T-helper 17 cell (primary cell): ENCODE data around the gene SLC22A14. TPM values are rescaled to one million over a fixed set of nuclear protein-coding genes. Genes with fewer than 3 reads are reported as not detected.
"Not testable (repeated sequence)": the region's sequence is repeated elsewhere in the genome, so short reads cannot be mapped to it uniquely, and the experiment has no call there.

Experiments used
- ATAC-seq: fragments of 150-1000 bp; cut with Tn5 transposase; 2 replicates; pipeline ENCODE4 v1.10.0; 2021; ENCODE audit warnings: mild to moderate bottlenecking, moderate library complexity
- DNase-seq, 3 donors: peaks; one replicate each; pipeline versions ENCODE4 v3.0.0 to v3.0.0-alpha.2; 2020 to 2021
- H3K9me3 ChIP-seq: one replicate; pipeline ENCODE4 v1.7.0; 2013; ENCODE audit warnings: low read length, mild to moderate bottlenecking; ENCODE audit not compliant: control insufficient read depth, poor library complexity, severe bottlenecking
- H3K27ac Mint-ChIP-seq: one replicate; pipeline ENCODE4 v1.8.0; 2022; ENCODE audit warnings: mild to moderate bottlenecking, moderate library complexity, mixed read lengths
- H3K27me3 Mint-ChIP-seq: one replicate; pipeline ENCODE4 v1.8.0; 2022; ENCODE audit warnings: mixed read lengths
- H3K36me3 Mint-ChIP-seq: one replicate; pipeline ENCODE4 v1.8.0; 2022; ENCODE audit warnings: low read depth, mixed read lengths
- H3K4me1 Mint-ChIP-seq: one replicate; pipeline ENCODE4 v1.8.0; 2022; ENCODE audit warnings: mild to moderate bottlenecking, mixed read lengths
- H3K4me3 Mint-ChIP-seq: one replicate; pipeline ENCODE4 v1.8.0; 2022; ENCODE audit warnings: mild to moderate bottlenecking, moderate library complexity, mixed read lengths
- total RNA-seq, 4 donors: library from RNA in 2 of 4; stranded (reverse) in 2 of 4; gene quantifications; one replicate each; pipeline ENCODE4 v1.2.3 and lab custom pipeline; 2022 to 2026

SLC22A14 gene
- total RNA-seq, 2 donors from 2014 or later, result 0.23 TPM; not detected in 1

DNA sequence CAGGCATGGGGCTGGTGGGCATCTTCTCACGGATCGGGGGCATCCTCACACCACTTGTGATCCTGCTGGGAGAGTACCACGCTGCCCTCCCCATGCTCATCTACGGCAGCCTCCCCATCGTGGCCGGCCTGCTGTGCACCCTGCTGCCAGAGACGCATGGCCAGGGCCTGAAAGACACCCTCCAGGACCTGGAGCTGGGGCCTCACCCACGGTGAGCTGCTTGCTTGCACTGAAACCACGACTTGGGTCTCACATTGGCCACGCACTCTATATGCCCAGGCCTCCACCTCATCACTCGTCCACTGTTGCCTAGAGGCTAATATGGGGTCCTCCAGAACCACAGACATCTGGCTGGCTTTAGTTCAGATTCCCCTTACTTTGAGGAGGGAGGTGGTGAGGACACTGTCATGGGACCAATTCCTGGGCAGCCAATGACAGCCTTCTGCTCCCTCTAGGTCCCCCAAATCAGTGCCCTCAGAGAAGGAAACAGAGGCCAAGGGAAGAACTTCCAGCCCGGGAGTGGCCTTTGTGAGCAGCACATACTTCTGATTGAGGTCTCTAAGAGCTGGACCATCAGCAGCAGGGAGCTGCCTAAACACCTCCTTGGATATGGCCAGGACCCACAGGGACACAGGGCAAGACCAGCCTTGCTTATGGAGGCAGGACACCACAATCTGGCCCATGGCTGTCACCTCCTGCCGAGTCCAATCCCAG lies 5.0 kb upstream of the SLC22A14 start:
- no peaks in the 10 kb centered on the region for H3K9me3 ChIP-seq
- Mint-ChIP-seq H3K27me3 (no peaks in the 10 kb centered on the region), H3K4me1 (peaks cover 2% of the 10 kb centered on the region), H3K36me3 (no peaks in the 10 kb centered on the region), H3K27ac (peak overlapping the region; percentile 43), H3K4me3 (no peak overlapping the region)
- DNase-seq (no peak), ATAC-seq (no peak)

DNA sequence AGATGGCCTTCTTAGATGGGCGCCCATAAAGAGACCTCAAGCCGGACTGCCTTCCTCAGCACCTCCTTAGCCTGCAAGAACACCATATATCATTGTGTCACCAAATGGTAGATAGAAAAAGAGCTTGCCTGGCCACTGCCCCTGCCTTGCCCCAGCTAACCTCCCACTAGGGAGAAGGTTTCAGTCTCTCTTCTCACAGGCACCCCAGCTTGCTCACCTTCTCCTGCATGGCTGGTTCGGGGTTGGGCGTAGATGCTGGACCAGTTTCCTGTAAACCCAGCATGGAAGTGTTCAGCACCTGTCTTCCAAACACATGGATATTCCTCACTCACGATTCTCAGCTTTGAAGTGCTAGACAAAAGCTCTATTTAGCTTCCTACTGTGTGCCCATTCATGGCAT lies 3.3 kb upstream of the SLC22A14 start:
- ATAC-seq (no peak), DNase-seq (no peak)
- no peaks in the 10 kb centered on the region for H3K27me3 Mint-ChIP-seq
- no peaks in the 10 kb centered on the region for H3K36me3 Mint-ChIP-seq
- no peak overlapping the region for H3K27ac Mint-ChIP-seq
- no peaks in the 10 kb centered on the region for H3K9me3 ChIP-seq
- H3K4me1 Mint-ChIP-seq, result peaks cover 2% of the 10 kb centered on the region
- H3K4me3 Mint-ChIP-seq, result no peak overlapping the region

DNA sequence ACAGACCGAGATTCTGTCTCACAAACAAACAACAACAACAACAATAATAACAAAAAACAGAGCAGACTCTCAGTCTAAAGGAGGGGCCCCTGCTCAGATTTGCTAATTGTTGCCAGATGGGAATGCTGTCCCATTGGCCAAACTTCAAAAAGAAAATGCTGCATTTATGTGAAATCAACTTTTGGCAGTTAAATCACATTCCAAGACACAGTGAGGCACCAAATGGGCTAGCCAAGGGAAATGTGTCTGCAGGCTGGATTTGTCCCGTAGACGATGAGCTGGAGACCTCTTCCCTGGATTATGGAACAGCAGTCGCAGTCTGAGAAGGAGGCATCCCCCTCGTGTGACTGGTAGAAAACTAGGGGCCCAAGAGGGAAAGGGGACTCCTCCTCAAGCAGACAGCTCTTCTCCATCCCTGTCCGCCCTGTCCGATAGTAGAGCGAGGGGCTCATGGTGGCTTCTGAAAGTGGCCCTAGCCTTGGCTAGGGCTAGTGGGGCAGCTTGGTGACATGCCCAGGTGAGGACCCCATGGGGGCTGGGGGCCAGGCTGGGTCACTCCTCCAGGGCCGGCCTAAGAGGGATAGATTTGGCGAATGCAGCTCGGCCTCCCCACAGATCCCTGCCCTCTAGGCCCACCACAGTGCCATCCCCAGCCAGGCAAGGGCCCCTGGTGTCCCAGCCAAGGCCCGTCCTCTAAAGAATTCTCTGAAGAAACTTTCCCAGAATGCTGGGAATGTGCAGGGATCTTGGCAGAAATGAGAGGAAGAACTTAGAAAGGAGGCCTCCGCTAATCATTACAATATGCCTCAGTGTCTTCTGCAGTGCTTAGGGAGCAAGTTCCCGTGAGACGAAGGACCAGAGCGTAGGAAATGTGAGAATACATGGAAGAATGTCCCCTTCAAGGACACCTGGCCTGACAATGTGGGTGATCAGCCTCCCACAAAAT lies 2.0 kb downstream of the SLC22A14 start:
- DNase-seq (no peak), ATAC-seq (no peak)
- H3K9me3 ChIP-seq, result no peaks in the 10 kb centered on the region
- Mint-ChIP-seq H3K4me3 (no peak overlapping the region), H3K36me3 (no peaks in the 10 kb centered on the region), H3K27ac (no peak overlapping the region), H3K4me1 (no peaks in the 10 kb centered on the region), H3K27me3 (no peaks in the 10 kb centered on the region)

DNA sequence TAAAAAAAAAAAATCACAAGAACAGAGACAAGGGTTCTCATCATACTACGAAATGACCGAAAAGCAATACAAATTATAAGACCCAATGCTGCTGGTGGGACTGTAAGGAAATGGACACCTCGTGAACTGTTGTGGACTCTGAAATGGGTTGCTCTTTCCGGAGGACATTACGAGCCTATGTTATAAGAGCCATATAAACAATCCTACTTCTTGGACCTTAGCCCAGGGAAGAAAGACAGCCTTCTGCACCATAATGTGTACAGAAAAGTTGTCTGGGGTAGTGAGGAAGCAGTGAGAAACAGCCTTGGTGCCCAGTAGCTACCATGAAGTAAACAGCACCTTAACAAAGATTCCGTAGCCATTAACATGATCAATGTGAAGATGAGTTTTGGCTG lies 2.7 kb downstream of the SLC22A14 start:
- H3K4me1 Mint-ChIP-seq, result no peaks in the 10 kb centered on the region
- DNase-seq (no peak), ATAC-seq (no peak)
- no peaks in the 10 kb centered on the region for H3K36me3 Mint-ChIP-seq
- no peak overlapping the region for H3K27ac Mint-ChIP-seq
- H3K4me3 Mint-ChIP-seq, result no peak overlapping the region
- no peaks in the 10 kb centered on the region for H3K27me3 Mint-ChIP-seq
- H3K9me3 ChIP-seq, result no peaks in the 10 kb centered on the region

DNA sequence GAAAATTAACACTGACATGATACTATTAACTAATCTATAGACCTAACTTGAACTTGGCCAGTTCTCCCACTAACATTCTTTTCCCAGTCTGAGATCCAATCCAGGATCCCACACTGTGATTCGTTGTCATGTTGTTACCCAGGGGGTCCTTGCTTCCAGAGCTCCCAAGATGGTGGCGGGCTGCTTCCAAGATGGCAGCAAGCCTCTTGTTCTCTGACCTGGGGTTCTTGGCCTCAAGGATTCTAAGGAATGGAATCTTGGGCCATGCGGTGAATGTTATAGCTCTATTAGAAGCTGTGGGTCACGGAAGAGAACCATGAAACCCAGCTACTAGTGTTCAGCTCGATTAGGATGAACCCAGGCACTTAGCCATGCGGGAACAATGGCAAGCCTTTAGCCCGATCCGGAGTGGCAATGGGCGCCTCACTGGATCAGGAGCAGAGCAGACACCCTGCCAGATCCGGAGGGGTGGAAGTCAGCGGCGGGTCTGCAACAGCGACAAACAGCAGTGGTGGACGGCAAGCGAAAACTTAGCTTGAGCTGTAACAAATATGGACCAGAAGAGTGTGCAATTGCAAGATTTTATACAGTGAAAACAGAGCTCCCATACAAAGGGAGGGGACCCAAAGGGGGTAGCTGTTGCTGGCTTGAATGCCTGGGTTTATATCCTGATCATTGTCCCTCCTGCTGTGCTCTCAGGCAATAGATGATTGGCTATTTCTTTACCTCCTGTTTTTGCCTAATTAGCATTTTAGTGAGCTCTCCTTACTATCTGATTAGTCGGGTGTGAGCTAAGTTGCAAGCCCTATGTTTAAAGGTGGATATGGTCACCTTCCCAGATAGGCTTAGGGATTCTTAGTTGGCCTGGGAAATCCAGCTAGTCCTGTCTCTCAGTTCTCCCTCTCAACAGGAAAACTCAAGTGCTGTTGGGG lies 7.5 kb downstream of the SLC22A14 start:
- not testable (repeated sequence) for ATAC-seq, H3K4me3 Mint-ChIP-seq, H3K9me3 ChIP-seq, DNase-seq, H3K27ac Mint-ChIP-seq, H3K4me1 Mint-ChIP-seq, H3K36me3 Mint-ChIP-seq
- peaks cover 12% of the 10 kb centered on the region for H3K27me3 Mint-ChIP-seq

DNA sequence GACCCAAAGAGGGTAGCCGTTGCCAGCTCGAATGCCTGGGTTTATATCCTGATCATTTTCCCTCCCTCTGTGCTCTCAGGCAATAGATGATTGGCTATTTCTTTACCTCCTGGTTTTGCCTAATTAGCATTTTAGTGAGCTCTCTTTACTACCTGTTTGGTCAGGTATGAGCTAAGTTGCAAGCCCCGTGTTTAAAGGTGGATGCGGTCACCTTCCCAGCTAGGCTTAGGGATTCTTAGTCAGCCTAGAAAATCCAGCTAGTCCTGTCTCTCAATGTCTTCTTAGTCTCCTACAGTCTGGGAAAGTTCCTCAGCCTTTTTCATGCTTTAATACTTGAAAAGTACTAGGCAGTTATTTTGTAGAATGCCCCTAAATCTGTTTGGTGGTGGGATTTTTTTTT lies 15.0 kb downstream of the SLC22A14 start:
- H3K4me1 Mint-ChIP-seq, H3K4me3 Mint-ChIP-seq, H3K36me3 Mint-ChIP-seq, DNase-seq, H3K9me3 ChIP-seq, ATAC-seq, H3K27ac Mint-ChIP-seq: not testable (repeated sequence)
- peaks cover 31% of the 10 kb centered on the region for H3K27me3 Mint-ChIP-seq

DNA sequence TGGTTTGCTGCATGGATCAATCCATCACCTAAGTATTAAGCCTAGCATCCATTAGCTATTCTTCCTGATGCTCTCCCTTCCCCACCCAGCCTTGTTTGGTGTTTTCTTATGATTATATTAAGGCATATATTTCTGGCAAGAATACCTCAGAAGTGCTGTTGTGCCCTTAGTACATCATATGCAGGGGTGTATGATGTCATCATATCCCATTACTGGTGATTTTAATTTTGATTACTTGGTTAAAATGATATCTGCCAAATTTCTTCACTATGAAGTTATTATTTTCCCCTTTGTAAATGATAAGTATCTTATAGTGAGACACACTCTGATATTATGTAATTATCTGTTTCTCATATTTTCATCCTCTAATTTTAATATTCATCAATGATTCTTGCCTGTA lies 15.4 kb downstream of the SLC22A14 start:
- peaks cover 3% of the 10 kb centered on the region for H3K4me1 Mint-ChIP-seq
- ATAC-seq, result no peak
- no peaks in the 10 kb centered on the region for H3K9me3 ChIP-seq
- no peak overlapping the region for H3K27ac Mint-ChIP-seq
- H3K27me3 Mint-ChIP-seq, result peaks cover 31% of the 10 kb centered on the region
- no peaks in the 10 kb centered on the region for H3K36me3 Mint-ChIP-seq
- no peak for DNase-seq
- H3K4me3 Mint-ChIP-seq, result no peak overlapping the region

DNA sequence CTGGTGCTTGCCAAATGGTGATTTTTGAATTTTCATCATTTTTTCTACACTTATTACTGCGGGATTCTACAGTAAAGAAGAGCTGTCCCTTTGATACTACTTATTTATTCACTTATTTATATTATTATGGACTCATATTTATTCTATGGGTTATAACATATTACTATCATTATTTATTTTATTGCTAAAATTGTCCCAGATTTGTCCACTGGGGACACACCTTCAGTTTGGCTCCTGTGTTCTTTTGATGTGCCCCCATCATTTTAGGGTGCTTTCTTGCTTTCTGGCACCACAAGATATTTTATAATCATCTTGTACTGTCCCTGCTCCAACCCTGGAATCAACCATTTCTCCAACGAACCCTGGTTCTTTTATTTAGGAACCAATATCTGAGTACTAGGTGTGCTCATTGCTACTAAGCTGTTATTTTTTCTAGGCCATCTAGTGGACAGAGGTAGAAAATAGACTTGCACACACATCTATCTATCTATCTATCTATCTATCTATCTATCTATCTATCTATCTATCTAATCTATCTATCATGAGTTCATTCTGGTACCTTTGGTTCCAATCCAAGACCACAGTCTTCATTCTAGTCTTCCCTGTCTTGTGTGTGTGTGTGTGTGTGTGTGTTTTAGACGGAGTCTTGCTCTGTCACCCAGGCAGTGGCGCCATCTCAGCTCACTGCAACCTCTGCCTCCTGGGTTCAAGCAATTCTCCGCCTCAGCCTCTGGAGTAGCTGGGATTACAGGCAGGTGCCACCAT lies 16.0 kb downstream of the SLC22A14 start:
- peaks cover 31% of the 10 kb centered on the region for H3K27me3 Mint-ChIP-seq
- H3K4me1 Mint-ChIP-seq, result peaks cover 3% of the 10 kb centered on the region
- H3K36me3 Mint-ChIP-seq, result no peaks in the 10 kb centered on the region
- peak overlapping the region; percentile 54 for H3K27ac Mint-ChIP-seq
- DNase-seq (no peak), ATAC-seq (no peak)
- H3K4me3 Mint-ChIP-seq, result no peak overlapping the region
- no peaks in the 10 kb centered on the region for H3K9me3 ChIP-seq

DNA sequence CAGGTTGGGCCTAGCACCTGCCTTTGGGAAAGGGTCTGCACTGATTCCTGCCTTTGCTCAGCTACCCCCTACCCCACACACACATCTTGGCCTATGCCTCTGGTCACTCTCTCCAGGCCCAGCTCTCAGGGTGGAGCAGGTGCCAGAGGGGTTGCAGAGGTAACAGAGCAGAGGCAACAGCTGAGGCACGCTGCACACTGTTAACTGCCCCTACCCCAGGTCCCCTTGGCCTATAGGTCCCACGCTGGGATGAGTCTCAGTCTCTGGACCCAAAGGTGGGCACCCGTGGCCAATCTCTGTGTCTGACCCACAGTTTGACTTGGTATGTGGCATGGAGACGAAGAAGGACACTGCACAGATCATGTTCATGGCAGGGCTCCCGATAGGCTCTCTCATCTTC lies 24.8 kb downstream of the SLC22A14 start:
- peaks cover 2% of the 10 kb centered on the region for H3K36me3 Mint-ChIP-seq
- H3K27ac Mint-ChIP-seq, result no peak overlapping the region
- H3K4me3 Mint-ChIP-seq, result no peak overlapping the region
- H3K4me1 Mint-ChIP-seq, result peaks cover 3% of the 10 kb centered on the region
- no peak for DNase-seq
- no peaks in the 10 kb centered on the region for H3K9me3 ChIP-seq
- ATAC-seq, result no peak
- H3K27me3 Mint-ChIP-seq, result peaks cover 30% of the 10 kb centered on the region

DNA sequence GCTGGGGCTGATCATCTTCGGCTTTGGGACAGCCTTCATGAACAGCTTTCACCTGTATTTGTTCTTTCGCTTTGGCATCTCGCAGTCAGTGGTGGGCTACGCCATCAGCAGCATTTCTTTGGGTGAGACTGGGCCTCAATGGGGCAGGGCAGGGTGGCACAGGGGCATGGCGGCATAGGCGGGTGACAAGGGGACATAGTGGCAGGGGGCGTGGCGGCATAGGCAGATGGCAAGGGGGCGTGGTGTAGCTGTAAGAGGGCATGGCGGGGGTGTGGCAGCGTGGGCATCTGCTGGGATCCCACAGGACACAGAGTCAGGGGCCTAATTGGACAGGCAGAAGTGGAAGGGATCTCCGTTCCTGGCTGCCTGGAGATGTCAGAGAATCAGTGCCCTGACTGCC lies 25.5 kb downstream of the SLC22A14 start:
- H3K27ac Mint-ChIP-seq, result no peak overlapping the region
- H3K4me3 Mint-ChIP-seq, result no peak overlapping the region
- H3K36me3 Mint-ChIP-seq, result peaks cover 2% of the 10 kb centered on the region
- ATAC-seq (no peak), DNase-seq (no peak)
- peaks cover 37% of the 10 kb centered on the region for H3K27me3 Mint-ChIP-seq
- peaks cover 3% of the 10 kb centered on the region for H3K4me1 Mint-ChIP-seq
- H3K9me3 ChIP-seq, result no peaks in the 10 kb centered on the region

DNA sequence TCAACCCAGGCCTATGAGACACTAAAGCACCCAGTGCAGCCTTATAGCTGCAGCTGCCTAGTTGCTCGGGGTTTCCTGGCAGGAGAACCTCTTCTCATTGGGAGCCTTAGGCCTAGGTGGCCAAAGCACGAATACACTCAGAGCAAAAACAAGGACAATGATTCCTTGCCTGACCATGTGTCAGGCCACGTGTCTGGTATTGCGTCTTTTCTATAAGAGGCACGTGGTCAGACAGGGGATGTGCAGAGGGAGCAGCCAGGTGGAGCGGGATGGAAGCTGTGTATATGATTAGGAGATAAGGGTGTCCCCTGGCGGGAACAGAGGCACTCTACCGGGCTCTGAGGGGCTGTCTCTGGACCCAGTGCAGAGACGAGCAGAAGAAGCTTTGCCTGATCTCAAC lies 26.4 kb downstream of the SLC22A14 start:
- H3K4me1 Mint-ChIP-seq, result peaks cover 3% of the 10 kb centered on the region
- peaks cover 40% of the 10 kb centered on the region for H3K27me3 Mint-ChIP-seq
- no peak for DNase-seq
- peaks cover 2% of the 10 kb centered on the region for H3K36me3 Mint-ChIP-seq
- H3K4me3 Mint-ChIP-seq, result no peak overlapping the region
- no peak overlapping the region for H3K27ac Mint-ChIP-seq
- ATAC-seq, result no peak
- no peaks in the 10 kb centered on the region for H3K9me3 ChIP-seq

DNA sequence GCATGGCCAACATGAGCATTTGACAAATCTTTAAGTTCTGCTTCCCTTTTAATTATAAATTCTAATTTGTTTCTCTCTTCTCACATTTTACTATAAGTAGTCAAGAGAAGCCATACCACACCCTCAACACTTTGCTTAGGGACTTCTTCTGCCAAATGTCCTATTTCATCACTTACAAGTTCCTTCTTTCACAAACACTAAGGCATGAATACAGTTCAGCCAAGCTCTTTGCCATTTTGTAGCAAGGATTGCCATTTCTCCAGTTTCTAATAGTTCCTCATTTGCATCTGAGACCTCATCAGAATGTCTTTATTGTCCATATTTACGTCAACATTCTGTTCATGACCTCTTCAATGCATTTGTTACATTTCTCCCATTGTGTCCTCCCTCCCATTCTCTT lies 29.4 kb downstream of the SLC22A14 start:
- no peak for ATAC-seq
- Mint-ChIP-seq H3K27ac (no peak overlapping the region), H3K36me3 (no peaks in the 10 kb centered on the region), H3K4me3 (no peak overlapping the region), H3K4me1 (peaks cover 3% of the 10 kb centered on the region), H3K27me3 (peaks cover 30% of the 10 kb centered on the region)
- no peaks in the 10 kb centered on the region for H3K9me3 ChIP-seq
- DNase-seq, result no peak
